T-helper 1 cell treated with Interleukin-12 subunit alpha and Interleukin-12 subunit beta and Interleukin-4 antibody, amounts not matched to agents 30 ng/mL and 1 ng/mL, for 36 hours (primary cell): ENCODE measurements around the gene ZFPM1. TPM values are rescaled to one million over a fixed set of nuclear protein-coding genes. Genes with fewer than 3 reads are reported as not detected.

Experiments used
- intact Hi-C: fragments of 100-400 bp; cut with micrococcal nuclease; formaldehyde crosslinking; loops from one replicate; pipeline ENCODE4 v1.15.1; 2024
- total RNA-seq: library from RNA; stranded (reverse); gene quantifications from 2 replicates; pipeline ENCODE4 v1.2.3, GENCODE V29; 2022

Gene ZFPM1
- total RNA-seq, 1 donor from 2014 or later, result 14.0 TPM

- intact Hi-C loops, result no loop called here
Measured at GRCh38 chr16:88497561-88498462, 44.7 kb downstream of the ZFPM1 start.

- intact Hi-C loops, result no loop called here
Measured at GRCh38 chr16:88498576-88499208, 45.6 kb downstream of the ZFPM1 start.

DNA sequence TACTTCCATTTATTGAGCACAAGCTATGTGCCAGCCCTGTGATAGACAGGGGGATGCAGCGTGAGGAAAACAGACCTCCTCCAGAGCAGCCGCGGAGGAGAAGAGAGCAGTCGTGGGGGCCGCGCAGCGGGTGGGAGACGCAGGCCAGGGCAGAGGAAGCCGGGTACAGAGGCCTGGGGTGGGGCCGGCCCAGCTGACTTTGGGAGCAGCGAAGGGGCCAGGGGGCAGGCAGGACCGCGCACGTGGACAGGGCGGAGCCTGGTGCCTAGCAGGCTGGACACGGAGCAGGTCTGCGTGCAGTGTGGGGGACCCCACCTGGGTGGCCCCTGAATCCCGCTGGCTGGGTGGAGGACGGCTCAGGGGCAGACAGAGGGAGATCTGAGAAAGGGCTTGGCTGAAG is 46.2 kb downstream of the ZFPM1 start:
- intact Hi-C loops, result no loop called here

GRCh38 chr16:88499836-88500251 is 46.8 kb downstream of the ZFPM1 start:
- intact Hi-C loops, result no loop called here

GRCh38 chr16:88500255-88500661 is 47.2 kb downstream of the ZFPM1 start:
- intact Hi-C loops, result no loop called here

- intact Hi-C loops, result no loop called here
Measured at GRCh38 chr16:88502371-88502770, 49.3 kb downstream of the ZFPM1 start.

DNA sequence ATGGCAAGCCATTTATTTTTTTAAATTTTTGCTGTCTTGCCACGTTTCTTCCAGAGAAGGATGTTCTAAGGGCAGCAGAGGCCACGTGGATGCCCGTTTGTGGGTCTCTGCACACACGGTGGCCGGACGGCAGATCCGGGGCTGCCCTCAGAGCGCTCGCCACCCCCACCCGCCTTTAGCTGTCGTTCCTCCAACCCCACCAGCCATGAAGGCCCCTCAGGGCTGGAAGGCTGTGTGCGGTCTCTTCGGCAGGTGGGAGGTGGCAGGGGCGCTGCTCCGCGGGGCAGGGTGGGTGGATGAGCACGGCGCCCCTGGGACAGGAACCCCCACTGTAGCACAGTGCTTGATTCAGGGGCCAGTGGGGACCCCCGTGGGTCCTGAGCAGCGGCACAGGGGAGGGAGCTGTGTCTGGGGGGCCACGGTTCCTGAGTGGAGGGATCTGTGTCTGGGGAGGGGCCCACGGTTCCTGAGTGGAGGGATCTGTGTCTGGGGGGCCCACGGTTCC is 49.7 kb downstream of the ZFPM1 start:
- intact Hi-C loops, result no loop called here

DNA sequence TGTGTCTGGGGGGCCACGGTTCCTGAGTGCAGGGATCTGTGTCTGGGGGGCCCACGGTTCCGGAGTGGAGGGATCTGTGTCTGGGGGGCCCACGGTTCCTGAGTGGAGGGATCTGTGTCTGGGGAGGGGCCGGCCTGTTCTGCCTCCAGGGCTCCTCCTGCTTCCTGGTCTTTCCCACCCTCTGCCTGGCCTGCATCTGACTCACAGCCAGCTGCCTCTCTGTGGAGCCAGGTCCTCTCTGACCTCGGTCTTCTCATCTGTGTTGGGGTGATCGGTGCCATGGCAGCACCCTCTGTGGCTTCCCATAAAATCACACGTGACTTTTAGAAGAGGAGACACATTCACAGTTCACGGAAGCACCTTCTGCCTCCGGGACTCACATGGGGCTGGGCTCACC is 50.3 kb downstream of the ZFPM1 start:
- intact Hi-C loops, result no loop called here

DNA sequence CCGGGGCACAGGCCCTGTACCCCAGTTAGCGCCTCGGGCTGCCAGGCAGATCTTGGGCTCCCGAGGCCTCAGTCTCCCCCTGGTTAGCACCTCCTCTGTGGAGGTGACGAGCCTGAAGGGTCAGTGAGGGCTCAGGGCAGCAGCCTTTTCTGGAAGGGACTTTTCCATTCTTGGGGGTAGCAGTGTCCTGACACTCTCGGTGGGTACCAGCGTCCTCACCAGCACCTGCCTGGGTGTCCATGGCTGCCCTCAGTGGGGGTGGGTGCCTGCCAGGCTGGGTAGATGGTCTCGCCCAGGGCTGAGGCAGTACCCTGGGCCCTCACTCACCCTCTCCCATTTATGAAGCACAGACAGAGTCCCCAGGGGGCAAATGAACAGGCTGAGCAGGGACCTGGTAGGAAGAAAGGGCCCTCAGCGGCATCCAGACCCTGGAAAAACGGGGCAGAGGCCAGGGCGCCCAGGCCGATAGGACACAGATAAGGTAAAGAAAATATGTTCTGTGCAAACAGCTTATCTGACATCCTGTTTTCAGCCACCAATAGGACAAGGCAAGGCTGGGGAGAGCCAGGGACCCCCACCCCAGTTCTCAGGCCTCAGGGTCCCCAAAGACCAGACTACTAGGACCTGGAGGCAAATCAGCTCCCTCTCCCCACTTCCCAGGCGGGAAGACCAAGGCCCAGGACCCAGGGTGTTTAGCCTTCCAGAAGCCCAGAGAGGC is 50.9 kb downstream of the ZFPM1 start:
- intact Hi-C loops, result no loop called here

- intact Hi-C loops, result loop anchor here (1.0 kb wide), 1 partner anchor 61 kb away; no protein-coding TSS in a partner anchor
Measured at GRCh38 chr16:88504489-88505404, 51.7 kb downstream of the ZFPM1 start.

DNA sequence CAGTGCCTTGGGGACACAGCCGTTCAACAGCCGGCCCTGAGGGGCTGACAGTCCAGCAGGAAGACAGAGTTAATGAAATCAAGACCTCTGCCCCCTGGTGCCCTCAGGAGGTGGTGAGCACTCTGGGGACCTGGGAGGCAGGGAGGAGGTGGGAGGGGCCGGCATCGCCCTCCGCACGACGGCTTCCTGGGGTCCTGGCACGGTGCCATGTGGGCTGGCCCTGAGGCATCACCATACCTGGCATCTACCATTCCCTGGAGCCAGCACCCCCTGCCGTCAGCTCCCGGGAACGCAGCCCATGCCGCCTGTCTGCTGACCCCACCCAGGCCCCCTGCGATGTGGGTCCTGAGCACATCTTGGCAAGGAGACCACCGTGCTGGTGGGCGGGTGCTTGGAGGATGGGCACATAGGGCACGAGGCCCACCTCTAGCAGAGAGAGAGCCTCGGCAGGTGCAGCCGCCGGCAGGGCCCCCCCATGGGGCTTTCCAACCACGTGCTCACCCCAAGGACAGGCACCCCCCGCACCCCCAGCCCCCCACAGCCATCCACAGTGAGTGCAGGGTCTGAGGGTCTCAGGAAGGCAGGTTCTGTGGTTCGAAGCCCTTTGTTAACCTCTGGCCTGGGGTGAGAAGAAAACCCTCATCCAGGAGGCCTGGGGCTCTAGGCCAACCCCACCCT is 52.5 kb downstream of the ZFPM1 start:
- intact Hi-C loops, result loop anchor here (1.0 kb wide), 1 partner anchor 62 kb away; no protein-coding TSS in a partner anchor

DNA sequence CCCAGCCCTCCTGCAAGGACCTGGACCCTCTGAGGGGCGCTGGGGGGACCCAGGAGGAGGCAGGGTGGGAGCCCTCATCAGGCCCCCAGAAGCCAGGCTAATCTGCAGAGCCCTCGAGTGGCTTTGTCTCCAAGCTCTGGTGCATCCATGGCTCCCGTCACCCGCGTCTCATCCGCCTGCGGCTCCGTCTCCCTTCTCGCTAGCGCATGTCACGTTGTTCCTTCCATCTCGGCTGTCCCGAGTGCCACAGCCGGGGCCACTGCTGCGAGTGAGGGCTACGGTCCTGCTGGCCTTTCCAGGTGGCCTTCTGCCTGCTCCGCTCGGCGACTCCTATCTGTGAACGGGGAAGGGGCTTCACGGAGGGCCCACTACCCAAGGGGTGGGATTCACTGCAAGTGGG is 53.6 kb downstream of the ZFPM1 start:
- intact Hi-C loops, result no loop called here

GRCh38 chr16:88507231-88507743 is 54.2 kb downstream of the ZFPM1 start:
- intact Hi-C loops, result no loop called here

- intact Hi-C loops, result no loop called here
Measured at GRCh38 chr16:88508376-88508867, 55.3 kb downstream of the ZFPM1 start.

DNA sequence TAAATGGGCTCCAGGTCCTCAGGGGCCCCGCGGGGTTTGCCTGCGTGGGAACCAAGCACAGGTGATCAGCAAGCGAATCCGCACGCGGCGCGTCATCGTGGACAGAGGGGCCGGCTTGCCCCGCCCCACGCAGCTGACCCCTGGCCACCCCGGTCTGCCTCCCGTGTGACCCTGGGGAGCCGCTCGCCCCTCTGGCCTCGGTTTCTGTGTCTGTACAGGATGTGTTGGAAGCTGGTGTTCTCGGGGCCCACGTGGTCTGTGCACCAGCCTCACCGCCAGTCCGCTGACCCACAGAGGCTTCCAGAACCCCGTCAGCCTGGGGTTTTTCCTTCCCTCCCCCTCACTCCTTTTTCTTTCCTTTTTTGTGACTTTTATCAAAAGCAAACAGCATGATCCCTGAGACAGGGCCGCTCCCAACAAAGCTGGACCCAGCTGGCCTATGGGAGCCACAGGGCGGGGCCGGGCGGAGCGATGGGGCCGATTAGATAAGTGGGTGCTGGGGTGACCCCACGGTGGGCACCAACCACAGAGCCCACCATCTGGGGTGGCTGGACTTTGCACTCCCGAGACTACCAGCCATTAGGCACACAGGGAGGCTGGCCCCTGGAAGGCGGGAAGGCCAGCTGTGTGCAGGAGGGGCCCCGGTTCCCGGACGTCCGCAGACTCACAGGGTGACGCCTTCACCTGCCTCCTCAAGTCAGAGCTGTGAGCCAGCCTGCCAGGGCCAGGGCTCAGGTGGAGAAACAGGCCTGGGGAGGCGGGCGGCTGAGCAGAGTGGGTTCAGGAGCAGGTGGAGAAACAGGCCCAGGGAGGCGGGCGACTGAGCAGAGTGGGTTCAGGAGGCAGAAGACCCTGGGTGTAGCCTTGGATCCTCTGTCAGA is 56.0 kb downstream of the ZFPM1 start:
- intact Hi-C loops, result no loop called here

DNA sequence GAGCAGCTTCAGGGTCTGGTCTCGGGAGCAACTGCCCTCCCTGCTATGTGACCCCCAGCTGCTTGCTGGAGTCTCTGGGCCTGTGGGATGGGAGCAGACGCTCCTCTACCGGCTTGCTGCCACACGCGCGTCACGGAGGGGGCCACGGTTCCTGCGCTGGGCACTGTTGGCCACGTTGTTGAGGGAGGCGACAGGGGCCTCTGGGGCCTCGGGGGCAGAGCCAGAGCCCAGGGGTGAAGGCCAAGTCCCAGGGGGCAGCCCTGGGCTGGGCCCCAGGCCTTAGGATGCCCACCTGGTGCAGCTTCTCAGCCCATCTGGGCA is 56.6 kb downstream of the ZFPM1 start:
- intact Hi-C loops, result no loop called here

DNA sequence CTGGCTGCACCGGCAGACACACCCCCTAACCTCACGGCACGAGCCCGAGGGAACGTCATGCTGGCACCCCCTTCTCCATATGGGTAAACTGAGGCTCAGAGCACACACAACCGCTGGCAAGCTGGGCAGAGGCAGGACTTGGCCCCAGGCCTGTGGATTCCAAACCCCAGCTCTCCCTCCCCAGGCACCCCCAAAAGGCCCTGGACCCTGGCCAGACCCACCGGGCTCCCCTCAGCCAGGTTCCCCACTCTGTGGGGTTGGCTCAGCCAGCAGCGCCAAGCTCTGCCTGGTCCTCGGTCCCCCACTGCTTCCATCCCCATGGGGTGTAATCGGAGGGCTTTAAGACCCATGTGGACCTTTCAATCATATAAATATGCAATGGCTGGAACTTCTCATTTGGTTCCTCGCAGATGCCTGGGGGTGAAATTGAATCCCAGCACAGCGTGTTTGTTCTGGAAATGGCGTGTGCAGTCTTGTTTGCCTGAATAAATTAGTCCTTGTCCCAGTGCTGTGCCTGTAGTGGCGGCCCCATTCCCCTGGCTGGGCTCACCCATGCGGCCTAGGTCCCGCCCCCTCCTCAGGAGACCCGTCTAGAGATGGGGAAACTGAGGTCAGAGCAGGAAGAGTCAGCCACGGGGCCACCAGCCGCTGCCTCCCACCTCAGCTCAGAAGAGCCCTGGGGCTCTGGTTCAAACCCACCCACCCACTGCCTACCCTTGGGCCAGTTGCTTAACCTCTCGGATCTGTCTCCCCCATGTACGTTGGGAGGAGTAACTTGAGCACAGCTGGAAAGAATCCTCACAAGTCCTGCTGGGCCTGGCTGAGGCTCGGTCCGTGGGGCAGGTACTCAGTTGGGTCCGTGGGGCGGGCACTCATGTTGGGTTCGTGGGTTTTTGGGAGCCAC is 57.3 kb downstream of the ZFPM1 start:
- intact Hi-C loops, result no loop called here

DNA sequence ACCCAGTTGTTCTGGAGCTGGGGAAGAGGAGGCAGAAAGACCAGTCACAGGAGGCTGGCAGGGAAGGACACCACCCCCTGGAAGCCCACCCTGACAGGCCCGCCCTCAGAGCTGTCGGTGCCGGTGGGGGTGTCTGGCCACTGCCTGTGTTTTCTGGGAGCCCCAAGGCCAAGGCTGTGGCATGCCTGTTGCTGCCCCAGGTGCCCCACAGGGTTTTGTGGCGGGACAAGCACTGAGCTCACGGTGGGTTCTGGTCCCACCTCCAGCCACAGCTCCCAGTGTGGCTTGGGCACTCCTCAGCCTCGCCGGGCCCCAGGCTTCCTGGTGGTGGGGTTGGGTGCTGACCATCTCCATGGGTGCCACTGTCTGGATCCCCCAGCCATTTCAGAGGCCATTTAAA is 58.0 kb downstream of the ZFPM1 start:
- intact Hi-C loops, result no loop called here
